HG02870 (cell line): ENCODE measurements around the gene SPEG.

Experiments used
- ATAC-seq: cut with Tn5 transposase; IDR thresholded peaks from one replicate; pipeline ENCODE4 v1.9.1; 2021; ENCODE audit warnings: mild to moderate bottlenecking, moderate library complexity; ENCODE audit not compliant: unreplicated experiment

Gene SPEG

GRCh38 chr2:219442256-219443015 is 7.8 kb downstream of the SPEG start:
- ATAC-seq, result no peak

DNA sequence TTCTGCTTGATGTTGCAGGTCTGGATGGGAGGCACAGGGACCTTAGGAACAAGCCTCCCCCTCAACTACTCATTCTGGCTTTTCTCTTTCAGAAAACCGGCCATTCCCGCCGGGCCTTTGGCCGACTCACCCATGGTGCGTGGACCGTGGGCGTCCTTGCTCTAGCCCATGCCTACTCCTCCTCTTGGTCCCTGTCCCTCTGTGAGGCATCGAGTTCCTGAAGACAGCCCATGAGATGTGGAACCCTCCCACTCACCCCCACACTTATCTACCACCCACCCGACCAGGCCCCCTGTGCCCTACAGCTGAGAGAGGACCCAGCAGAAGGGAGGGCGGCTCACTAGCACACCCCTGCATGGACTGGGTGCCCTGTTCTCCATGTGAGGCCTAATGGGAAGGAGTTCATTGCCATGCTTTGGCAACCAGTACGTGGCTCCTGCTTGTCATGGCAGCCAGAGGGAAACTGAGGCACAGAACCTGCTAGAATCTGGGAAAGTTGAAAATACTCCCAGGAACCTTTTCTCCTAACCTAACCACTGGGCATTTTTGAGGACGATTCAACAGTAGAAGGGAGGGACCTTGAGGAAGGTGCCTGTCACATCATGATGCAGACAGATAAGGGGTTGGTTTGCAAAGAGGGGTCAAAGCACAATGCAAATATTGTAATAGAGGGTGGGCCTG is 8.5 kb downstream of the SPEG start:
- ATAC-seq, result no peak

- no peak for ATAC-seq
Observed at GRCh38 chr2:219443697-219444023, 9.0 kb downstream of the SPEG start.

- no peak for ATAC-seq
Observed at GRCh38 chr2:219444566-219445091, 10.0 kb downstream of the SPEG start.

DNA sequence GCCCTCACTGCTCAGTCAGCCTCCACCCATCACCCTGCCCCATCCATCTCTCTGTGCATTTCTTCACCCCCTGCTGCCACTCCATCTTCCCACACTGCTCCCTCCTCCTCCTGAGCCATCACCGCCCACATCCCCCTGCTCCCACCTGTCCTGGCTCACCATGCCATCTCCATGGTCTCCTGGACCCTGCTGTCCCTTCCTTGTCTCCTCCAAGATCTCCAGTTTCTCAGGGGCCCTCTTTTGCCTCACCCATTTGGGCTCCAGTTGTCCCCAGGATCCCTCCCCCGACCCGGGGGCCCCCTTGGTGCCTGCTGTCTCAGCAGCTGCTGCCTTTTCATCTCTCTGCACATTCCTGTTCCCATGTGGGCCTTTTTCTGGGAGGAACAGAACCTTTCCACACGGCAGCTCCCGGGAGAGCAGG is 10.6 kb downstream of the SPEG start:
- ATAC-seq, result no peak

DNA sequence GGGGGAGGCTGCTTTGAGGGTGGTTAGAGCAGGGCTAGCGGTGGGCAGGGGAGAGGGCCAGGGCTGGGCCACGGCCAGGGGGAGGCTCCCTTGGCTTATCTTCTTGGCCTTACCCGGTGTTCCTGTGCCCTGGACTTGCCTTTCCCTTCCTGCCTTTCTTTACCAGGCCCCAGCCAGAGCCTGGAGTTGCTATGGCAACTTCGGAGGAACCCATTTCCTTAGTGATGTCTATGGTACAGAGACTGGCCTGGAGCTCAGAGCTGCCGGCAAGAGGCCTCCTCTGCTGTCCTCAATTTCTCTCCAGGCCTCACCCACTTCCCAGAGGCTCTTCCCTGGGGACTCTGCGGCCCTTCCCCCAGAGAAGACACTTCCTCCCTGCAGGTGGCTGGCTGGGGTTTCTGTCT is 11.5 kb downstream of the SPEG start:
- no peak for ATAC-seq

DNA sequence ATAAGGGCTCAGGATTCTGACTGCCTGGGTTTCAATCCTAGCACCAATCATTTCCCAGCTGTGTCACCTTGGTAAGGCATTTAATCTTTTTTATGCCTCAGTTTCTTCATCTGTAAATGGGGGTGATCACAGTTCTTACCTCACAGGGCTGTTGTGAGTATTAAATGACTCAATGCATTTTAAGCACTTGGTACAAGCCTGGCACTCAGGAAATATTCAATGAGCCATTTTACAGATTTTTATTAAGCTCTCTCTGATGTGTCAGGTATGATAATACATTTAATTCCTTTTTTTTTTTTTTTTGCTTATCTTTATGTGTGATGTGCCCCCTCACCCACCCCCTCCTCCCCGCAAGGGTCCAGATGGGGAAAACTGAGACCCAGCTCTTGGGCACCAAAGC is 12.0 kb downstream of the SPEG start:
- ATAC-seq, result no peak

DNA sequence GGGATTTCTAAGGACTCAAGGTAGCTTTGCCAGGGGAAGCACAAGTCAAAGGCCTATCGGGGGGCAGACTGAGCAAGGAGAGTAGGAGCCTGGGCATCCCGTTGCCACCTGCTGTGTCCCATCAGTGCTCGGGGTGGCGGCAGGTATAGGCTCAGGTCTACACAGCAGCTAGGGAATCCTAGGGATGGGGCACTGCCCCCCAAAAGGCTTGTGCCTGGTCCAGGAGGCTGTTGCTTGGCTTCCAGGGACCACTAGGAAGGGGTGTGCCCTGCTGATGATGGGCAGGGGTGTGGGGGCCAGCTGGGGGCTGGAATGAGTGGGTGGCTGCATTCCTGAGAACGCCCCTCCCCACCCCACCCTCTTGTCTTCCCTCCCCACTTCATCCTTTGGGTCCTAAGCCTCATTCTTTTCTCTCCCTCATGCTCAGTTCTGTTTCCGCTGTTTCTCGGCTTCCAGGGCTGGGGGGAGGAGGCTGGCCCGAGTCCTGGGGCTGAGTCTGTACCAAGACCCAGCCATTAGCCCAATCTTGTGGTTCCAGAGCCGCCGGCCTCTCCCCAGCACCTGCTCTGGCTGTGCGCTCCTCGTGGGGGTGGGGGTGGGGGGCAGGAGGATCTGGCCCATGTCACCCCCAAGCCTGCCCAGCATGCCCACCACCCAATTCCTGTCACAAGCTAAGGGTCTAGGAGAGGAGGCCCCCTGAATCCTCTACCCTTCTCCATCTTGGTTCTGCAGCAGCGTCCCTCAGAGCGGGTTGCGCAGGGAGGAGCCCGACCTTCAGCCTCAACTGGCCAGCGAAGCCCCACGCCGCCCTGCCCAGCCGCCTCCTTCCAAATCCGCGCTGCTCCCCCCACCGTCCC is 12.8 kb downstream of the SPEG start:
- ATAC-seq, result no peak

DNA sequence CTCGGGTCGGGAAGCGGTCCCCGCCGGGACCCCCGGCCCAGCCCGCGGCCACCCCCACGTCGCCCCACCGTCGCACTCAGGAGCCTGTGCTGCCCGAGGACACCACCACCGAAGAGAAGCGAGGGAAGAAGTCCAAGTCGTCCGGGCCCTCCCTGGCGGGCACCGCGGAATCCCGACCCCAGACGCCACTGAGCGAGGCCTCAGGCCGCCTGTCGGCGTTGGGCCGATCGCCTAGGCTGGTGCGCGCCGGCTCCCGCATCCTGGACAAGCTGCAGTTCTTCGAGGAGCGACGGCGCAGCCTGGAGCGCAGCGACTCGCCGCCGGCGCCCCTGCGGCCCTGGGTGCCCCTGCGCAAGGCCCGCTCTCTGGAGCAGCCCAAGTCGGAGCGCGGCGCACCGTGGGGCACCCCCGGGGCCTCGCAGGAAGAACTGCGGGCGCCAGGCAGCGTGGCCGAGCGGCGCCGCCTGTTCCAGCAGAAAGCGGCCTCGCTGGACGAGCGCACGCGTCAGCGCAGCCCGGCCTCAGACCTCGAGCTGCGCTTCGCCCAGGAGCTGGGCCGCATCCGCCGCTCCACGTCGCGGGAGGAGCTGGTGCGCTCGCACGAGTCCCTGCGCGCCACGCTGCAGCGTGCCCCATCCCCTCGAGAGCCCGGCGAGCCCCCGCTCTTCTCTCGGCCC is 13.6 kb downstream of the SPEG start:
- no peak for ATAC-seq

GRCh38 chr2:219448776-219449341 is 14.2 kb downstream of the SPEG start:
- no peak for ATAC-seq

DNA sequence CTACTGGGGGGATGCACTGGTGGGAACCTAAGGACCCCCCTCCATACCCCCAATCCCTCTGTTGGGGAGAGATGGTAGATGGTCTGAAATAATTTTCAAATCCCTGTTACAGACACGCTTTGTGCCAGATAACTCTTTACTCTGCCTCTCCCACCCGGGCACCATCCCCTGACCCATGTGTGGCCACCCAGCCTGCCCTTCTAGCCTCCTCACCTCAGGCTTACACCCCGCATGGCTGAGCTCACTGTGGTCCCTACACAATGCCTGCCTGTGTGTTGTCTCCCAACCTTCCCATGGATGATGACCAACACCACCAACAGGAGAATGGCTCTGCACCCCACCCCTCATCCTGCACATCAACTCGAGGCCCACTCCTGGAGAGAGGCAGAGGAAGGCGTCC is 15.0 kb downstream of the SPEG start:
- no peak for ATAC-seq

DNA sequence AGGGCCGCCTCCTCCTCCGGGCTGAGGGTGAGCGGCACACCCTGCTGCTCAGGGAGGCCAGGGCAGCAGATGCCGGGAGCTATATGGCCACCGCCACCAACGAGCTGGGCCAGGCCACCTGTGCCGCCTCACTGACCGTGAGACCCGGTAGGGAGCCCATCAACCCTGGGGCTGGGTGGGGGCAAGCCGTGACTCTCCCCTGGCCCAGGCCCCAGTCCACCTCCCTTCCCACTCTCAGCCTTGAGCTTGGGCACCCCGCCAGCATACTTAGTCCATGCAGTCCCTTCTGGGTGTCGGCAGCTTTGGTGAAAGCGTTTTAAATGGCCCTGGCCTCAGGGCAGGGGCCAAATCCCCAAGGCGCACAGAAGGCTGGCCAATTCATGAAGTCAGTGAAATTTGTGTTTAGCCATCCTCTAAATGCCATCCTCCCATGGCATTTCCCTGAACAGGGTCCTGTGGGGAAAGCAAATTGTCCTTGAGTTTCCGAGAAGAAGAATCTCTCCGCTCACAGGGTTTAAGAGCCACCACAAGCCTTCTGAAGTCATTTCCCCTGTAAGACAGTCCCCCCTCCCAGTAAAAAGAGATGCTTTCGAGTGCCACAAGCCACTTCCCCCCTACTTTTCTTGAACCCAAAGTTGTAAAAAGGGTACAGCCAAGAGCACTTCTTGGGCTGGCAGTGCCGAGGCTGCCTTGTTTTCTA is 17.2 kb downstream of the SPEG start:
- ATAC-seq, result no peak

- no peak for ATAC-seq
Observed at GRCh38 chr2:219452361-219453317, 18.0 kb downstream of the SPEG start.

- no peak for ATAC-seq
Observed at GRCh38 chr2:219453671-219454590, 19.3 kb downstream of the SPEG start.

- no peak for ATAC-seq
Observed at GRCh38 chr2:219455581-219455980, 20.9 kb downstream of the SPEG start.

- no peak for ATAC-seq
Observed at GRCh38 chr2:219457784-219458369, 23.2 kb downstream of the SPEG start.

GRCh38 chr2:219458996-219459395 is 24.4 kb downstream of the SPEG start:
- no peak for ATAC-seq
